Tibial artery (tissue), 4 donors: ENCODE data around the gene ANKRD24.
A peak's percentile ranks its signal among the peaks of the same experiment; 100 is the strongest.

Experiments used
- DNase-seq, 2 donors: peaks; one replicate each; pipeline ENCODE4 v3.0.0-alpha.2; 2019
- H3K27ac ChIP-seq, 2 donors: fragments of 200-600 bp; sonication (generic) in 1 of 2; 1 replicate in 1 of 2; 2 replicates in 1 of 2; pipeline ENCODE4 v1.5.1; 2018 to 2019; ENCODE audit warnings: mild to moderate bottlenecking in 1 of 2
- H3K27me3 ChIP-seq, 2 donors: fragments of 200-600 bp; sonication (generic) in 1 of 2; one replicate each; pipeline versions ENCODE4 v1.5.1 to v1.6.0; 2016 to 2019
- H3K36me3 ChIP-seq, 3 donors: fragments of 200-600 bp; sonication (generic) in 2 of 3; one replicate each; pipeline ENCODE4 v1.5.1; 2016 to 2019; ENCODE audit warnings: mild to moderate bottlenecking in 2 of 3
- H3K4me1 ChIP-seq, 4 donors: fragments of 200-600 bp; sonication (generic) in 2 of 4; 1 replicate in 3 of 4; 2 replicates in 1 of 4; pipeline ENCODE4 v1.5.1; 2016 to 2019
- H3K4me3 ChIP-seq, 2 donors: fragments of 200-600 bp; sonication (generic) in 1 of 2; 1 replicate in 1 of 2; 2 replicates in 1 of 2; pipeline ENCODE4 v1.5.1; 2018 to 2019; ENCODE audit warnings: mild to moderate bottlenecking in 2 of 2
- H3K9me3 ChIP-seq, 3 donors: fragments of 200-600 bp; sonication (generic) in 1 of 3; one replicate each; pipeline ENCODE4 v1.5.1; 2016 to 2019
- CTCF ChIP-seq, 2 experiments: fragments of 200-600 bp in 1 of 2; fragments of 450-650 bp in 1 of 2; IDR thresholded peaks; one replicate each; pipeline ENCODE4 v1.5.1; 2017 to 2019; ENCODE audit warnings: antibody characterized with exemption in 2 of 2, mild to moderate bottlenecking in 1 of 2, moderate library complexity in 1 of 2
- intact Hi-C: fragments of 100-400 bp; cut with DNase I; formaldehyde crosslinking; loops from one replicate; pipeline ENCODE4 v1.15.0; 2023; ENCODE audit warnings: low total_unique reads

ANKRD24 gene

GRCh38 chr19:4172861-4173473, 9.5 kb upstream of the ANKRD24 start:
- Histone ChIP-seq H3K4me3 (no peak overlapping the region), H3K27ac (no peak overlapping the region), H3K4me1 (peaks cover 0 to 8% (median 2%) of the 10 kb centered on the region in 4 donors), H3K27me3 (peaks cover 0 to 32% of the 10 kb centered on the region in 2 donors), H3K9me3 (no peaks in the 10 kb centered on the region), H3K36me3 (peaks cover 8 to 40% (median 33%) of the 10 kb centered on the region in 3 donors)
- DNase-seq, result peak in 1 of 2 donors; percentile 24
- intact Hi-C loops, result no loop called here
- TF ChIP-seq CTCF (IDR thresholded peaks at IDR 0.05), result no peak

- H3K27me3 ChIP-seq, result peaks cover 0 to 32% of the 10 kb centered on the region in 2 donors
- H3K9me3 ChIP-seq, result no peaks in the 10 kb centered on the region
- no peak overlapping the region for H3K4me3 ChIP-seq
- H3K36me3 ChIP-seq, result peaks cover 15 to 47% (median 40%) of the 10 kb centered on the region in 3 donors
- peaks cover 0 to 8% (median 2%) of the 10 kb centered on the region in 4 donors for H3K4me1 ChIP-seq
- intact Hi-C loops, result no loop called here
- DNase-seq, result no peak
- TF ChIP-seq CTCF (IDR thresholded peaks at IDR 0.05), result no peak
- H3K27ac ChIP-seq, result no peak overlapping the region
Observed at GRCh38 chr19:4173479-4174212, 8.8 kb upstream of the ANKRD24 start.

- H3K36me3 ChIP-seq, result peaks cover 18 to 54% (median 43%) of the 10 kb centered on the region in 3 donors
- no peaks in the 10 kb centered on the region for H3K9me3 ChIP-seq
- H3K4me3 ChIP-seq, result no peak overlapping the region
- H3K27ac ChIP-seq, result no peak overlapping the region
- intact Hi-C loops, result no loop called here
- no peak for DNase-seq
- H3K27me3 ChIP-seq, result peaks cover 0 to 32% of the 10 kb centered on the region in 2 donors
- TF ChIP-seq CTCF (IDR thresholded peaks at IDR 0.05), result no peak
- peaks cover 0 to 8% (median 2%) of the 10 kb centered on the region in 4 donors for H3K4me1 ChIP-seq
Observed at GRCh38 chr19:4174213-4174894, 8.1 kb upstream of the ANKRD24 start.

GRCh38 chr19:4174895-4175668, 7.4 kb upstream of the ANKRD24 start:
- H3K9me3 ChIP-seq, result no peaks in the 10 kb centered on the region
- DNase-seq, result no peak
- H3K27me3 ChIP-seq, result peaks cover 0 to 28% of the 10 kb centered on the region in 2 donors
- H3K4me3 ChIP-seq, result no peak overlapping the region
- peaks cover 18 to 61% (median 46%) of the 10 kb centered on the region in 3 donors for H3K36me3 ChIP-seq
- intact Hi-C loops, result no loop called here
- H3K27ac ChIP-seq, result no peak overlapping the region
- H3K4me1 ChIP-seq, result peaks cover 0 to 8% (median 2%) of the 10 kb centered on the region in 4 donors
- TF ChIP-seq CTCF (IDR thresholded peaks at IDR 0.05), result no peak

- H3K9me3 ChIP-seq, result no peaks in the 10 kb centered on the region
- H3K27ac ChIP-seq, result no peak overlapping the region
- TF ChIP-seq CTCF (IDR thresholded peaks at IDR 0.05), result no peak
- H3K4me1 ChIP-seq, result peaks cover 0 to 13% (median 3%) of the 10 kb centered on the region in 4 donors
- peaks cover 0 to 26% of the 10 kb centered on the region in 2 donors for H3K27me3 ChIP-seq
- peaks cover 18 to 66% (median 51%) of the 10 kb centered on the region in 3 donors for H3K36me3 ChIP-seq
- H3K4me3 ChIP-seq, result no peak overlapping the region
- no peak for DNase-seq
- intact Hi-C loops, result no loop called here
Observed at GRCh38 chr19:4175669-4175931, 6.9 kb upstream of the ANKRD24 start.
